ENCODE measurements around the gene WNT8B. TPM values are rescaled to one million over a fixed set of nuclear protein-coding genes. Genes with fewer than 3 reads are reported as not detected.

The WNT8B gene
- total RNA-seq, 1 donor from 2014 or later, result not detected

GRCh38 chr10:100483876-100484666, 21.3 kb downstream of the WNT8B start:
- no peak for DNase-seq (ENCODE audit: low read depth, low spot score)

GRCh38 chr10:100485366-100485765, 22.6 kb downstream of the WNT8B start:
- no peak for DNase-seq (ENCODE audit: low read depth, low spot score)

GRCh38 chr10:100485801-100486495, 23.1 kb downstream of the WNT8B start:
- no peak for DNase-seq (ENCODE audit: low read depth, low spot score)

- no peak for DNase-seq (ENCODE audit: low read depth, low spot score)
Measured at GRCh38 chr10:100487529-100487928, 24.7 kb downstream of the WNT8B start.

GRCh38 chr10:100489396-100489795, 26.6 kb downstream of the WNT8B start:
- no peak for DNase-seq (ENCODE audit: low read depth, low spot score)

GRCh38 chr10:100490531-100490930, 27.7 kb downstream of the WNT8B start:
- no peak for DNase-seq (ENCODE audit: low read depth, low spot score)

GRCh38 chr10:100496567-100496966, 33.8 kb downstream of the WNT8B start:
- no peak for DNase-seq (ENCODE audit: low read depth, low spot score)

- DNase-seq (ENCODE audit: low read depth, low spot score), result no peak
Measured at GRCh38 chr10:100498059-100498458, 35.2 kb downstream of the WNT8B start.

GRCh38 chr10:100501423-100501822, 38.6 kb downstream of the WNT8B start:
- no peak for DNase-seq (ENCODE audit: low read depth, low spot score)

- DNase-seq (ENCODE audit: low read depth, low spot score), result no peak
Measured at GRCh38 chr10:100502926-100503494, 40.2 kb downstream of the WNT8B start.

- DNase-seq (ENCODE audit: low read depth, low spot score), result no peak
Measured at GRCh38 chr10:100504096-100504495, 41.3 kb downstream of the WNT8B start.

GRCh38 chr10:100505164-100505563, 42.4 kb downstream of the WNT8B start:
- no peak for DNase-seq (ENCODE audit: low read depth, low spot score)

GRCh38 chr10:100506596-100507356, 44.0 kb downstream of the WNT8B start:
- no peak for DNase-seq (ENCODE audit: low read depth, low spot score)

- DNase-seq (ENCODE audit: low read depth, low spot score), result no peak
Measured at GRCh38 chr10:100507357-100507732, 44.5 kb downstream of the WNT8B start.

GRCh38 chr10:100508266-100508665, 45.5 kb downstream of the WNT8B start:
- DNase-seq (ENCODE audit: low read depth, low spot score), result no peak

GRCh38 chr10:100508691-100509150, 45.9 kb downstream of the WNT8B start:
- no peak for DNase-seq (ENCODE audit: low read depth, low spot score)

GRCh38 chr10:100509241-100509840, 46.5 kb downstream of the WNT8B start:
- no peak for DNase-seq (ENCODE audit: low read depth, low spot score)

- no peak for DNase-seq (ENCODE audit: low read depth, low spot score)
Measured at GRCh38 chr10:100510533-100511308, 47.9 kb downstream of the WNT8B start.

- DNase-seq (ENCODE audit: low read depth, low spot score), result no peak
Measured at GRCh38 chr10:100515612-100516011, 52.8 kb downstream of the WNT8B start.

- DNase-seq (ENCODE audit: low read depth, low spot score), result no peak
Measured at GRCh38 chr10:100516847-100517246, 54.0 kb downstream of the WNT8B start.

Data from pulmonary artery endothelial cell (primary cell).